HepG2 (cell line): ENCODE data around the gene ZFHX3.

ENCODE experiments used
- GABPB1 ChIP-seq: IDR thresholded peaks from 2 replicates; pipeline ENCODE4 v1.6.1; 2016; ENCODE audit warnings: mild to moderate bottlenecking, missing genetic modification reagents, moderate library complexity, missing compliant biosample characterization
- HNRNPUL1 ChIP-seq: fragments of 200-400 bp; formaldehyde crosslinking; IDR thresholded peaks from 2 replicates; pipeline ENCODE4 v1.6.1; 2017; ENCODE audit warnings: low read depth, mild to moderate bottlenecking, low read length, moderate library complexity
- PHB2 ChIP-seq: fragments of 450-650 bp; IDR thresholded peaks from 2 replicates; pipeline ENCODE4 v1.6.1; 2018; ENCODE audit not compliant: partially characterized antibody
- RFXANK ChIP-seq: IDR thresholded peaks from 2 replicates; pipeline ENCODE4 v1.6.1; 2016
- SP1 ChIP-seq, 2 experiments: fragments of 450-650 bp in 1 of 2; sonication (generic) in 1 of 2; formaldehyde crosslinking in 1 of 2; IDR thresholded peaks; 2 replicates each; pipeline versions ENCODE4 v1.4.0 to v1.6.1; 2016 to 2020; ENCODE audit warnings: missing genetic modification reagents in 1 of 2
- TEAD3 ChIP-seq: optimal IDR thresholded peaks from 2 replicates; pipeline ENCODE3; 2016; ENCODE audit warnings: borderline replicate concordance
- ZNF331 ChIP-seq: sonication (generic); formaldehyde crosslinking; IDR thresholded peaks from 2 replicates; pipeline ENCODE4 v1.4.0; 2020; ENCODE audit warnings: missing genetic modification reagents
- ZNF510 ChIP-seq: sonication (generic); formaldehyde crosslinking; IDR thresholded peaks from 2 replicates; pipeline ENCODE4 v1.4.0; 2020; ENCODE audit warnings: low read depth, mild to moderate bottlenecking, missing genetic modification reagents
- TF ChIP-seq, protein P1 (sequence below): sonication (generic); formaldehyde crosslinking; IDR thresholded peaks from 2 replicates; pipeline ENCODE4 v1.4.0; 2020; ENCODE audit warnings: missing genetic modification reagents, mild to moderate bottlenecking, borderline replicate concordance

DNA sequence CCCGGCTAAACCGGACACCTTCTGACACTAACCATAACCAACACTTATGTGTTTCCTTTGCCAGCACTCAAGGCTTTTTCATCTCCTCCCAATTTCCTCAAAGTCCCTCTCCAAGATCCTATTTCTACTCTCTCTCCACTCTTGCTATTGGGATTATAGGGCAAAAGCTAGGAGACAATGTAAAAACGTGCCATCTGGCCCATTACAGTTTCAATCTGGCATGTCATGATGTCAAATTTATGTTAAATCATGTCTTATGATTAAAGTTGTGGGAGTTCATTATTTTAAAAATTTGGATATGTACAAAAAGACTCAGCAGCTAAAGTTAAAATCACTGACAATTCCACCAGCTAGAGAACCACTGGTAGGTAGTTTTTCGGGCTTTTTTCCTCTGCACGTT lies 77.3 kb downstream of the ZFHX3 start:
- TF ChIP-seq TEAD3 (CRISPR knock-in tag) = no peak
- no peak for TF ChIP-seq ZNF331 (CRISPR knock-in tag)
- TF ChIP-seq RFXANK (CRISPR knock-in tag) = no peak
- TF ChIP-seq HNRNPUL1 = no peak
- TF ChIP-seq ZNF510 (CRISPR knock-in tag) = no peak
- no peak for TF ChIP-seq GABPB1
- TF ChIP-seq PHB2 = no peak
- TF ChIP-seq, protein P1, sequence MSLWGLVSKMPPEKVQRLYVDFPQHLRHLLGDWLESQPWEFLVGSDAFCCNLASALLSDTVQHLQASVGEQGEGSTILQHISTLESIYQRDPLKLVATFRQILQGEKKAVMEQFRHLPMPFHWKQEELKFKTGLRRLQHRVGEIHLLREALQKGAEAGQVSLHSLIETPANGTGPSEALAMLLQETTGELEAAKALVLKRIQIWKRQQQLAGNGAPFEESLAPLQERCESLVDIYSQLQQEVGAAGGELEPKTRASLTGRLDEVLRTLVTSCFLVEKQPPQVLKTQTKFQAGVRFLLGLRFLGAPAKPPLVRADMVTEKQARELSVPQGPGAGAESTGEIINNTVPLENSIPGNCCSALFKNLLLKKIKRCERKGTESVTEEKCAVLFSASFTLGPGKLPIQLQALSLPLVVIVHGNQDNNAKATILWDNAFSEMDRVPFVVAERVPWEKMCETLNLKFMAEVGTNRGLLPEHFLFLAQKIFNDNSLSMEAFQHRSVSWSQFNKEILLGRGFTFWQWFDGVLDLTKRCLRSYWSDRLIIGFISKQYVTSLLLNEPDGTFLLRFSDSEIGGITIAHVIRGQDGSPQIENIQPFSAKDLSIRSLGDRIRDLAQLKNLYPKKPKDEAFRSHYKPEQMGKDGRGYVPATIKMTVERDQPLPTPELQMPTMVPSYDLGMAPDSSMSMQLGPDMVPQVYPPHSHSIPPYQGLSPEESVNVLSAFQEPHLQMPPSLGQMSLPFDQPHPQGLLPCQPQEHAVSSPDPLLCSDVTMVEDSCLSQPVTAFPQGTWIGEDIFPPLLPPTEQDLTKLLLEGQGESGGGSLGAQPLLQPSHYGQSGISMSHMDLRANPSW = no peak
- TF ChIP-seq SP1 (IDR thresholded peaks at IDR 0.05) = no peak
- no peak for TF ChIP-seq SP1 (CRISPR knock-in tag; IDR thresholded peaks at IDR 0.05)
